Activated CD8-positive, alpha-beta memory T cell treated with anti-CD3 and anti-CD28 coated beads for 48 hours (primary cell): ENCODE measurements around the gene DOCK9.
"Not testable (repeated sequence)": the region's sequence is repeated elsewhere in the genome, so short reads cannot be mapped to it uniquely, and the experiment has no call there.

ENCODE experiments used
- DNase-seq, 3 experiments: peaks; one replicate each; pipeline ENCODE4 v3.0.0-alpha.2; 2020; ENCODE audit warnings: low read depth in 2 of 3, low spot score in 2 of 3

DOCK9 gene

DNA sequence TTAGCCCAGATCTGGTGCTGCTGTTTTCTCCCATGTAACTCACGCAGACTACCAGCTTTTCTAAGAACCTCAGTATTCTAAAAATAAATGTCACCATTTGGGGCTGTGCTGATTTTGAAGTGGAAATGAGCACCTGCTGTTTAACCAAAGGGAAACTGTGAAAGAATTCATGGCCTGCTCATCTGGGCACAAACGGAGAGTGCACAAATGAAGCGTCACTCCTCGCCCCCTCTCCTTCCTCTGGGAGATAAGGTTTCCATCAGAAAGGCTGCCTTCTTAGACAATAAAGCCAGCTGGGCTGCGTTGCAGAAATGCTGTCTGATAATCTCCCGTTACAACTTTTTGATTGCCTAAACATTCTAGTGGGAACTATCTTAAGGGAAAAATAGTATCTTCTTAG lies 151.7 kb downstream of the DOCK9 start:
- DNase-seq, result no peak

DNA sequence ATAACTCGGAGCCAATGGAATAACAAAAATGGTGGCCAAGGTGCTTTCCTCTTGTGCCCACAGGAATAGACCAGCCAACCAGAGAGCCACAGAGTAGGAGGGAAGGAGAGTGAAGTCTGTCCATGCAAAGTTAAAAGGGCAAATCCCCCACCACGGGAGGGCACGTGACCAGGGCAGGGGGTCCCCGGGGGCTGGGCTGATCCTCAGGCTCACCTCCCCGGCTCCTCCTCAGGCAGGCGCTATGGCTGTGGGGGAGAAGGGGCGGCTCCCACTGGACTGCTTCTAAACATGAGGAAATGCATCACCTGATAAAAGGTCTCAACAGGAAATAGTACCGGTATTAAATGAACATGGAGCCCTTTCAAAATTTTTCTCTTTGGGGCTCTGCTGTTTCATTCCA lies 152.2 kb downstream of the DOCK9 start:
- no peak for DNase-seq

DNA sequence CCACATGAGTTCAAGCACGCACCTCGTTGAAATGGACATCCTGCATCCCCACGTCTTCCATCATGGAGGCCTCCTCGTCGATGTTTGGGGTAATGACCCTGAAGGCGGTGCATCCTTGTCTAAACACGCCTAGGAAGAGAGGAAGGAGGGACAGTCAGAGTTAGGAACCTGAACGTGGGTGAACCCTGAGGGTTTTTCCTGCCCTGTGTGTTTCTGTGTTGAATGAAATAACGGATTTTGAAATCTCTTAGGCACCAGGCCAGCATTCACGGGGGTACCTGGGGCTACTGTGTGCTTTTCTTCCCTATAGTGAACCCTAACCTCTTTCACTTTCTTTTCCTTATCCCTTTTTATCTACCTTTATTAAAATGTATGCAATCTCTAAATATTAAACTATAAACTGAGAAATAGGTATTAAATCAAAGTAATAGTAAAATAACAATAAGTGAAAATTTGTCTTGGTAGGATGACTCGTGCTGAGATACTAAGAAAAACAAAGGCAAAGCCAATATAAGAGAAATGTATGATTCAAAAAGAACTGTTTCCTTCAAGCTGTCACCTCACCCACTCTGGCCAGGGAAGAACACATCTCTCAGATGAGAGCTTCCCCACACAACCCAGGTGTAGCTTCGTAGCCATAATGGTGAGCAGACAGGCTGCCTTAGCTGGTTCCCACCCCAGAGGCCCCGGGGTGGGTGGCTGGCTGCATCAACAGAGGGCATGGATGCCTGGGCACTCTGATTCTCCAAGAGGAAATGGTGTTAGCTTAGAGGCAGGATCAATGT lies 153.3 kb downstream of the DOCK9 start:
- no peak for DNase-seq

DNA sequence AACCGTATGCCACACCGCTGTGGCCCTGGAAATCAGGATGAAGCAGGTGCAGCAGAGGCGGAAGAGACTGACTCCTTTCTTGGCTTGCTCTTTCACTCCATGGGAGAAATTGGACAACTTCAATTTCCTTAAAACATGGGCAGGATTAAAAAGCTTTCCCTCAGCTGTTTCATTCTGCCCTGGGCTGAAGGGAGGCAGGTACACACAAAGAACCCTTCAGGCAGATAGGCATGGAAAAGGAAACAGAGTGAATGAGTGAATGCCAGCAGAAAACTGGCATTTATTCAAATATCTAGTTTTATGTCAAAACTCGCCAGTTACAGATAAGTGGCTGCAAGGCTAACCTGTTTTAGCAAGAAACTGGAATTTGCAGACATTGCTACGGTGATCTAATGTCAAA lies 154.4 kb downstream of the DOCK9 start:
- DNase-seq, result no peak

DNA sequence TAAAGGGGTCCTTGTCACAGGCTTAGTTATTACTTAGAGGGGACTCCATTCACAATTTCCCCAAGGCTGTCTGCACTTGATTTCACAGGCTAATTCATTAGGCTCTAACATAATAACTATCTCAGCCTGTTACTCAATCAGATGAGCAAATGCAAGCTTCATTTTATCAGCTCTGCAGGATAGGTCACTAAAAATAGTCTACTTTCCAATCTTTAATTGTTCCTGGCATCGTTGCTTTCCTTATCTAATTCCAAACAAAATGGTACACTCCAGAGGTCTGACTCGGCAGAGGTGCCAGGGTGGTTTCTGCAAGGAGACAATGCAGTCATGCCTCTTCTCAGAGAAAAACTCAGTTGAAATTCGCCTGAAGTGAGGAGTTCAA lies 155.6 kb downstream of the DOCK9 start:
- DNase-seq, result no peak

DNA sequence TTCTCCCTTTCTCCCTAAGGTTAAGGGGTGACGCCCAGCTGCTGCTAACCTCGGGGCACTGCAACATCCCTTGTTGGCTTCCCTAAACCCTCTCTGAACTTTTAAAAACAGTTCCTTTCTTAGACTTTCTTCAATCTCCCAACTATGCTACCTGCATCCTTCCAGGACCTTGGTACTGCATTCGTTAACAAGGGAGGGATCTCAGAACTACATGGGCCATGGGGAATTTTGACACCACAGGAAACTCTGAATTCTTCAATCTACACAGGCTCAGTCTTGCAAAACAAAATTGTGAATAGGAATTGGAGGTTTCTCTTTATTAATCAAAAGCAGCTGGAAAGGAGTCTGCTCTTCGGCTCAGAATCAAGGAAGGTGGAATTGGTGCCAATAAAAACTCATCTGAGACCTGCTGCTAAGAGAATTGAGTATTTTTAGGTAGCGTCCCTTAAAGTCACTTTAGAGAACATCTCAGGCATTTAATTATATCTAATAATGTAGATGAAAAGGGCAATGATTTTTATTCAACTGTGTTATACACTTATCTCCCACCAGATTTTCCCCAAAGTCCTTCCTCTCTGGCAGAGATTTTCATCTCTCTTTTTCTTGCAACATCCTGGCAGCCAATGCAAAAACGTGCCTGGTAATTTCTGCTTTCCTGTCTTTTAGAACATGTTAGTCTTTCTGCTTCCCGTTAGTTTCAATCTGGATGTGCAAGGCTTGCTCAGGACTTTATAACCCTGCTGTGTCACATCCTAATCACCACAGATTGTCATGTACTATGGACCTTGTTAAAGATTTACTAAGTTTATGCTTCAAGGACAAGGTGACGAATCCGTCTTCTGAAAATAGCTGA lies 156.3 kb downstream of the DOCK9 start:
- no peak for DNase-seq

DNA sequence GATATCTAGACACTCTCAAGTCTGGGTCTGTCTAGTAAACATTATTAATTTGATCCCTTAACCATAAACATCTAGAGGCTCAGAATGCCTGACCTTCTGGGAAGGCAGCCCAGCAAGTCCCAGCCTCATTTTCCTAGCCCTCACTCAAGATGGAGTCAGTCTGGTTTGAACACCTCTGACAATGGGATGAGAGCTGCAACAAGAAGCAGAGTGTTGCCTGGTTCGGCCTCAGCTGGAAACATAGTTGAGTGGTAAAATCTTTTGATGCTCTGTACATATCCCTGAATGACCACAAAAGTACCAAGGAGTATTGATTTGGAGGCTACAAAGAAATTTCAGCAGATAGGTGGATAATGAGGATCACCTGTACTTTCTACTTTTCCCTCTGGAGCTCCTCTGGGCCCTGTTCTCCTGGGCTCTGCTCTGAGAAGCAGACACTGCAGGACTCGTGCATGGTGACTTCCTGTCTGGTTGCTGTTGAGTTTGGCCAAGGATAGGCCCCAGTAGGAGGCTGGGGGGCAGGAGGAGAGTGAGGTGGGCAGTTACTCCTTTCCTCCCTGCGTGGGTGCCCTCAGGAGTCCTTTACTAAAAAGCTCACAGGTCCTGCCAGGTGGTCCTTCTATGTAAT lies 157.0 kb downstream of the DOCK9 start:
- no peak for DNase-seq

DNA sequence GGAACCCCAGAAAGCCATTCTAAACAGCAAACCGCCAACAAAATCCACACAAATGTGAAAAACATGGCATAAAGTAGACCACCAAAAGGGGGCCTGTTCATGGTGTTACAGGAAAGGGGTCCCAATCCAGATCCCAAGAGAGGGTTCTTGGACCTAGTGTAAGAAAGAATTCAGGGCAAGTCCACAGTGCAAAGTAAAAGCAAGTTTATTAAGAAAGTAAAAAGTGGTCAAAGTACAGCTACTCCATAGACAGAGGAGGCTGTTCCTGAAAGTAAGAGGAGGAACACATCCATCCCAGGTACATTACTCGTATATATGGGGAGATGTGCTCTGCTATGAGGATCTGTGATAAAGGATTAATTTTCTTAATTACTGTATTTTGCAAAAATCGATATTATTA lies 157.6 kb downstream of the DOCK9 start:
- DNase-seq, result no peak

DNA sequence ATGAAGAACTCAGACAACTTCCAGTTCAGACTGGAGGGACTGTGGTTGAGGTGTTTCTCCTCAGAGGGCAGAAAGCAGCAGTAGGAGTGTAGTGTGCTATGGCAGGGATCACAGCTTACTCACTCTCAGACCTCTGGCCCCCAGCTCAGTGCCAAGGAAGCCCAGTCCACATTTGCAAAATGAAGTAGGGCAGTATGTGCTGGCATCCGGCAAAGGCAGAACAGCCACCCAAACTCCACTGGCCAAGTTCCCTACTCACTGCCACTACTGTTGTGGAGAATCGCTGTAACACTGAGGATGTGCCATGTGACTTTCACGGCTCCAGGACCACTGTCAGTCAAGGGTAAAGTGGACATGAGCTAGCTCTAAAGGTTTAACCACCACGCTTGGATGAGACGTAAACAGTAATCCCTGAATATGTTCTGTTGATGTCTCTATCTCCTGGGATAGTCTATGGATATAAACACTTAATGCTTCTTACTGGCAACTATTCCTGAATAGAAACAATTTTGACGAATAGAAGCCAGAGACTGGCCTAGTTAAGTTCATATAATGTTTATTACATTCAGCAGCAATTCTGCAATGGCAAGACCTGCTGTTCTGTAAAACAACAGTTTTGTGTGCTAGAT lies 158.4 kb downstream of the DOCK9 start:
- DNase-seq, result no peak

DNA sequence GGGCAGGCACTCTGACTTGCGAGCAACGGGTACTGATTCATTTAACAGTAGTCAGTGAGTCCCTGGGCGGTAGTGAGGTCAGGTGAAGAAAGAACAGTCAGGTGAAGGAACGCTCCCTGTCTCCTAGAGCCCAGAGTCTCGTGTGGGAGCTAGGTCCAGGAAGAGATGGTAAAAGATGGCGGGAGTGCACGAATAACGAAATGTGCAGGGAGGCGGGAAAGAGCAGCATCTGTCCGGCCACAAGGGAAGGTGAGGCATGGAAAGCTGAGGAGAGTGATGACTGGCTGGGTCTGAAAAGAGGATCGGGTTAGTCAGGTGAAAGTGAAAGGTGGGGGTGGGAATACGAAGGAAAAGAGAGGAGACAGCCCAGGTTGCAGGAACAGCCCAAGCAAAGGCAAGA lies 161.5 kb downstream of the DOCK9 start:
- no peak for DNase-seq

DNA sequence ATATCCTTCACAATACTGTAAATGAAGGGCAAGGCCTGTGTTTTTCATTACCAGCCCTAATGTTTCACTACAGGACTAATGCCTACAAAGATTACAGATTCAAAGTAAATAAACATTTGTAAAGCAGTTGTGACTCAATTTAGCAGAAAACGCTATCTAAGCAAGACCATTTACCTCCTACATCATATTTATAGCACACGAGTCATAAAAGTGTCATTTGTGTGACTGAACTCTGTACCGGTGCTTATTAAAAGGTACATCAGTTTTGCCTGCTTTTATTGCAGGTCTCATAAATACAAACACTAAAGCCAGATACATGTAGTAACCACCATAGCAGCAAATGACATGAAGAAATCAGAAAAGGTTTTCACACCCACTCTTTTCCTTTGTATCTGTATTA lies 163.9 kb downstream of the DOCK9 start:
- no peak for DNase-seq

DNA sequence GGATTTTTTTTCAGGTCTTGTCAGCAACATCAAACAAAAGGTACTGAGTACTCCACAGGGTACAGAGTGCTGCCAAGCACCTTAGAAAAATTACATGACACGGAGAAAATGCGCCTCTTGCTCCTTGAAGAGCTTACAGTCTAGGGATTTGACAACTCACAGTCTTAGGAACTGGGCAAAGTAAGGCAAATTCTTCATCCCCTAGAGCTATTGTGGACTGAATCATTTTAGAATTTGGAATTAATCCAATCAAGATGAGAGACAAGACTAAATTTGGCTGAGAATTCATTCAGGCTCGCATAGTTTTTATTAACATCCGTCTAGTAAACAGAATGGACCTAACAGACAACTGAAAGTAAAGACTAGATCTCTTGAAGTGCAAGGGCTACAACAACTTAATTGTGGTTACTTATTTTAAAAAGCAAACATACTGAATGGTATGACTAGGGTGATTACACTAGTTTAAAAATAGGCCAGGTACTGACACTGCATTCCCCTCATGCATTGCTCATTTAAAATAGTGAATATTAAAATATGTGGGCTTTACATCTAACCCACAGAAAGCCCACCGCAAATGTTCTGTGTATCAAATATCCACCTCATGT lies 165.6 kb downstream of the DOCK9 start:
- not testable (repeated sequence) for DNase-seq

DNA sequence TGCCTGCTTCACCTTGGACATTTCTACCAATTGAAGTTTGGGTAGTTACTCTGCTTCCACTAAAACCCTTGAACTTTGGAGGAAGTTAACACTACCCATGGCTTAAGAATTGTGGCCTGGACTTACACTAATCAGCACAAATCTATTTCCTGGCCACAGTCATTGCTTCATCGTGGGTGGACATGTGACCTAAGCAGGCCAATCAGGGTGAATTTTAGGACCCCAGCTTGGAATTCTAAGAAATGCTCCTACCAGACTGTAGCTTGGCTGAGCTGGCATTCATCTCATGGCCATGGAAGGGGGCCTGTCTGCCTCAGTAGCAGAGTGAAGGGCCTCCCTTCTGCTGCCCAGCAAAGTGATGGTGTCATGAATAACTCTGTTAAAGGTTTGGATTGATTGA lies 167.1 kb downstream of the DOCK9 start:
- no peak for DNase-seq

DNA sequence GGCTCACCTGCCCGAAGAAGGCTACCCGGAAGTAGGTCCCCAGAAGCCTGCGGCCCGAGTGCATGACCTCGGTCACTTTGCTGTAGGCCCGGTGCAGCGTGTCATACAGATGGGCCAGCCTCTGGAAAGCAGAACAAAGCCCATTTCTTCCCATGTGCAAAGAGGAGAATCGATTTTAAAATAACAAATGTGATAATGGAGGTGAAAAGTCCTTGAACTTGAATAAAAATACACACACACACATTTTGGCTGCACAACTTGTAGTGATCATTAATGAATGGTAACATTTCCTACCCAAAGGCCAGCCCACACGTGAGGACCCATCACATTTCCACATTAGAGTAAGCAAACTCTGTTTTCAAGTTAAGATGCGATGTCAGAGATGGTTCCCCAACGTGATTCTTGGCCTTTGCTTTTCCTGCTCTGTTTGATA lies 168.5 kb downstream of the DOCK9 start:
- no peak for DNase-seq

DNA sequence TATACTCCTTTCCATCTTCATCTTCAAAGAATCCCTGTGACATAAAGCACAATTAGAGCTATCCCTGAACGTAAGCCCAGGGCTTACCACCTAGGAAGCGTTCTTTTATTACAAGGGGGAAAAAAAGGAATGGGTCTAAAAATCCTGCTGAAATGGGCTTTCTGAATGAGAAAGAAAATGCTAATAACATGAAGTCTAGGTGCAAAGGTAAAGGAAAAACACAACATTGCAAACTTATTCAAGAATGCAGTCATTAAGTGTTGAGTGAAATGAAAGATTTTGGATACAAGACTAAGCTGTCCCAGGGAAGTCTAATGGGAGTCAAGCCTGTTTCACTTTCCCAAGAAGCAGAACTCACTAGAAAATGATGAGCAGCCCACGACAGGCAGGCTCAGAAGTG lies 170.1 kb downstream of the DOCK9 start:
- no peak for DNase-seq

DNA sequence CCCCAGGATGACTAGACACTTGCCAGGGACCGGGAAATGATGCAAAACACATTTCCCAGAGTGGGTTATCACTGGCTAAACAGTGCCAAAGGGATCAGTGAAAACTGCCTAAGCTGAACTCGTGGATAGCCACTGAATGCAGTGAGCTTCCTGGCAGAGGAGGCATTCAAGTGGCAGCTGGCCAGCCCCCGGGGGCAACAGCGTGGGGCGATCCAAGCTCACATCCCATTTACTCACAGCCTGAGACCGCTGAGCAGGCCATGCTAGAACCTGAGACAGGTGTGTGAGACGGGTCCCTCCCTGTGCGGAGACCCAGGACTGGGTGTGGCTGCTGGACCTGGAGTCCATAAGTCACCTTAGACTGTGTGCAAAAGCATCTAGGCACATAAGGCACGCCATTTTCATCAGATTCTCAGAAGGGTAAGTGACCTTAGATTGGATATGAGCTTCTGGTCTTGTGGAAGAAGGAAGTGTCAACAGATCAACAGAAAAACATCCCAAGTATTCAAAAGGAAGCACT lies 173.5 kb downstream of the DOCK9 start:
- no peak for DNase-seq

DNA sequence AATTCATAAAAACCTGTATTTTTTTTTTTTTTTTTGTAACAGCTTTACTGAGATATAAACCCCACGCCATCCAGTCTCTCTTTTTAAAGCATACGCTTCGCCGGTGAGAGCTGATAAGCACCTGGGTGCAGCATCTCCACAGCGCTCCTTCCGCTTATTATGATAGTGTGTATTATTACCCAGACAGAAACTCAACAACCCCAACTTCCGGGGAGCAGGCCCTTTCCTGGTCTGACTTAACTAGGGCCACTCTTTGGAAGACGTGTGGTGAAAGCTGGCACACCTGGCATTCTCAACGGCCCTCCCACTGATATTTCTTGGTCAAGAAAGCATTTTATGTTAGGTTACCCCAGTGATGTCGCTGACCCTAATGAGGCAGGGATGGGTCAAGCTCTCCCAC lies 173.9 kb downstream of the DOCK9 start:
- DNase-seq, result no peak

DNA sequence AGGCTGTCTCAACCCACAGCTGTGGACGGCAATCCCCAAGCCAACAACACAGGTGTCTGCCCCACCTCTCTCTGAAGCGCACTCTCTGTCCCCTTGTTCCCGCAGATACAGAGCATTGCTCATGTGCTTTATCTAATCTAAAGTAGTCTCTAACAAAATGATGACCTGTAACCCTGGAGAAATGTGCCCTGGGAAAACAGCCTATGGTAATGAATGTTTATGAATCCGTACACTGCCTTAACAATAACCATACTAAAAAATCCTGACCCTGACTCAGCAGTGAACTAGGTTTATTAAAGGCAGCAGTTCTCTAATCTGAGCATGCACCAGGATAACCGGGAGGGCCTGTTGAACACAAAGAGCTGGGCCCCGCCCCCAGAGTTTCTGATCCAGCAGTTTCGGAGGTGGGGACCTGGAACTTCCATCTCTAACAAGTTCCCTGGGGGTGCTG lies 174.7 kb downstream of the DOCK9 start:
- no peak for DNase-seq

DNA sequence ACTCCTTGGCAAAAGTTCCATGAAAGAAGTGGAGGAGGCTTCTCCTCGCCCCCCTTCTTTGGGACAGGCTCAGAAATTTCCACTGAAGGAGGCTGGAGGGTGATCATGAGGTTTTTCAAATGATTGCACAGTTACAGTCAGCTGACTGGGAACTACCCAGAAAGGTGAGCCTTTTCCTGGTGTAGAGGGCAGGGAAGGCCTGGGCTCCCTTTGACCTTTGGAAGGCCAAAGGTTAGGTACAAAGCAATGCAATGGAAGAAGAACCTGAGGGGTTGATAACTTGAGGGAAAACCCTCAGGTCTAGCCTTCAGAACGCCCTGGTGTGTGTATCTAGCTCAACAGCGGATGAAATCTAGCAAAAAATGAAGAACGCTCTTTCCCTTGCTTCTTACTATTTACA lies 175.3 kb downstream of the DOCK9 start:
- no peak for DNase-seq

DNA sequence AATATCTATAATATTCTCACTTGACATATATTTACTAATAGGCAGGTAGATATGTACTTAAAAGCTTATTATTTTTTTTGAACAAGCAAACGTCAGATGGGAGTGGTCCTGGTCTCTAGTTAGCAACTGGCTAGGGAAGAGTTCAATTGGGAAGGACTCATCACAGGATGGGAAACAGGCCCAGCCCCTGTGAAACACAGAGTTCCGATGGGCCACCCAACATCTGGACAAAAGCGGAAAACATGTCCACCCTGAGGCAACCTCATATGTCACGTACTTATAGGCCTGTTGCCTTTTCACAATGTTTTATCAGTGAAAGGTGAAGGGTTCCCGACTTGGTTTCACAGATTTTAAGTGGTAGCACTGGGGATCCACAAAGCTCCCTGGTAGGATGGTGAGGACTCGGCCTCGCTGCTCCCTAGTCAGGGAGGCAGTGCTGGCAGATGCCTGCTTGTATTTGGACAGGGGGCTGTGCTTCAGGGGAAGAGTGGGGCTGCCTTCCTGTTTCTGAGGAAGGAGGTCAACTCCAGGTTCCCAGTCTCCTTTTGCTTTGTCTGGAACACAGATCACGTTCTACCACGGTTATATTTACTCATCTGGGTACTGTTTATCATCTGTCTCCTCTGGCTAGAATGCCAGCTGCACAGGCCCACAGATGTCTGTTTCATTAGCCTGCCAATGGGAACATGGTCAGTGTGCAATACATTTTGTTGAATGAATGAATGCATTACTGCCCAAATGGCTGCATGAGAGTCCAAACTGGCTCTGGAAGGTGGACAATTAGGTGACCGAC lies 176.0 kb downstream of the DOCK9 start:
- DNase-seq, result no peak
